H1 (cell line): Measurements from ENCODE around the gene MRPL43. TPM values are rescaled to one million over a fixed set of nuclear protein-coding genes. Genes with fewer than 3 reads are reported as not detected.

Experiments used
- CTBP2 ChIP-seq: IDR thresholded peaks from 2 replicates; pipeline ENCODE4 v1.7.0; 2011; ENCODE audit warnings: borderline replicate concordance, mild to moderate bottlenecking, moderate library complexity, mixed read lengths, low read length; ENCODE audit not compliant: insufficient read depth, insufficient read length
- EGR1 ChIP-seq: IDR thresholded peaks from 2 replicates; pipeline ENCODE4 v1.6.1; 2011; ENCODE audit warnings: low read depth, low read length, borderline replicate concordance
- RNF2 ChIP-seq: fragments of 200-900, 300-1000 bp; sonication (generic); IDR thresholded peaks from 2 replicates; pipeline ENCODE4 v1.7.1; 2016; ENCODE audit warnings: borderline replicate concordance, low read depth, mild to moderate bottlenecking, antibody characterized with exemption, low read length; ENCODE audit not compliant: poor library complexity, severe bottlenecking; ENCODE audit errors: missing control alignments
- TAF7 ChIP-seq: optimal IDR thresholded peaks from 2 replicates; pipeline ENCODE3; 2011; ENCODE audit warnings: low read depth, mild to moderate bottlenecking, inconsistent platforms, low read length, moderate library complexity, borderline replicate concordance
- polyA plus RNA-seq, 7 experiments: library from polyadenylated mRNA; depleted of rRNA in 3 of 7; stranded (reverse) in 5 of 7; unstranded in 2 of 7; fragments of >200 nt in 5 of 7; fragments of 200-250 nt in 2 of 7; gene quantifications; 1 replicate in 5 of 7; 2 replicates in 1 of 7; 4 replicates in 1 of 7; pipeline versions ENCODE4 v1.2.1 to v1.2.3, GENCODE V29; 2011 to 2013; ENCODE audit warnings: missing spikeins in 2 of 7, mixed read lengths in 2 of 7
- total RNA-seq: library from RNA; stranded (reverse); fragmentation: NEBNext Ultra II Directional; extraction: Animal tissue kit (Norgen Biotek cat#: 25700); gene quantifications from 2 replicates; pipeline ENCODE4 v1.2.1, GENCODE V29; 2021
- TF ChIP-seq, protein P1 (sequence below): fragments of 300-600 bp; sonication (generic); IDR thresholded peaks from 2 replicates; pipeline ENCODE4 v1.7.1; 2012; ENCODE audit warnings: low read length, moderate library complexity, mild to moderate bottlenecking, inconsistent platforms; ENCODE audit not compliant: insufficient replicate concordance

The MRPL43 gene
- total and polyA plus RNA-seq, 2 of the 8 experiments (the other 6 are each of a cell fraction or from before 2014, with no cell fraction given), result 74.1 to 149 TPM

DNA sequence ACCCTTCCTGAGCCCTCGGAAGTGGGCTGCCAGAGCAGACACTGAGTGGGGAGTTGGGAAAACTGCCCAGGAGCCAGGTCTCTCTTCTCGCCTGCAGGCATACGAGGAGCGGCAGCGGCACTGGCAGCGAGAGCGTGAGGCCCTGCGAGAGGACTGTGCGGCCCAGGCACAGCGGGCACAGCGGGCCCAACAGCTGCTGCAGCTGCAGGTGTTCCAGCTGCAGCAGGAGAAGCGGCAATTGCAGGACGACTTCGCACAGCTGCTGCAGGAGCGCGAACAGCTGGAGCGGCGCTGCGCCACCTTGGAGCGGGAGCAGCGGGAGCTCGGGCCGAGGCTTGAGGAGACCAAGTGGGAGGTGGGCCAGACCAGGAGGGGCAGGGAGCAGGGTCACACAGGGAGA is 18.1 kb upstream of the MRPL43 start (continued):
- TF ChIP-seq CTBP2 (no peak), EGR1 (no peak), RNF2 (no peak), TAF7 (no peak)
- TF ChIP-seq, protein P1, sequence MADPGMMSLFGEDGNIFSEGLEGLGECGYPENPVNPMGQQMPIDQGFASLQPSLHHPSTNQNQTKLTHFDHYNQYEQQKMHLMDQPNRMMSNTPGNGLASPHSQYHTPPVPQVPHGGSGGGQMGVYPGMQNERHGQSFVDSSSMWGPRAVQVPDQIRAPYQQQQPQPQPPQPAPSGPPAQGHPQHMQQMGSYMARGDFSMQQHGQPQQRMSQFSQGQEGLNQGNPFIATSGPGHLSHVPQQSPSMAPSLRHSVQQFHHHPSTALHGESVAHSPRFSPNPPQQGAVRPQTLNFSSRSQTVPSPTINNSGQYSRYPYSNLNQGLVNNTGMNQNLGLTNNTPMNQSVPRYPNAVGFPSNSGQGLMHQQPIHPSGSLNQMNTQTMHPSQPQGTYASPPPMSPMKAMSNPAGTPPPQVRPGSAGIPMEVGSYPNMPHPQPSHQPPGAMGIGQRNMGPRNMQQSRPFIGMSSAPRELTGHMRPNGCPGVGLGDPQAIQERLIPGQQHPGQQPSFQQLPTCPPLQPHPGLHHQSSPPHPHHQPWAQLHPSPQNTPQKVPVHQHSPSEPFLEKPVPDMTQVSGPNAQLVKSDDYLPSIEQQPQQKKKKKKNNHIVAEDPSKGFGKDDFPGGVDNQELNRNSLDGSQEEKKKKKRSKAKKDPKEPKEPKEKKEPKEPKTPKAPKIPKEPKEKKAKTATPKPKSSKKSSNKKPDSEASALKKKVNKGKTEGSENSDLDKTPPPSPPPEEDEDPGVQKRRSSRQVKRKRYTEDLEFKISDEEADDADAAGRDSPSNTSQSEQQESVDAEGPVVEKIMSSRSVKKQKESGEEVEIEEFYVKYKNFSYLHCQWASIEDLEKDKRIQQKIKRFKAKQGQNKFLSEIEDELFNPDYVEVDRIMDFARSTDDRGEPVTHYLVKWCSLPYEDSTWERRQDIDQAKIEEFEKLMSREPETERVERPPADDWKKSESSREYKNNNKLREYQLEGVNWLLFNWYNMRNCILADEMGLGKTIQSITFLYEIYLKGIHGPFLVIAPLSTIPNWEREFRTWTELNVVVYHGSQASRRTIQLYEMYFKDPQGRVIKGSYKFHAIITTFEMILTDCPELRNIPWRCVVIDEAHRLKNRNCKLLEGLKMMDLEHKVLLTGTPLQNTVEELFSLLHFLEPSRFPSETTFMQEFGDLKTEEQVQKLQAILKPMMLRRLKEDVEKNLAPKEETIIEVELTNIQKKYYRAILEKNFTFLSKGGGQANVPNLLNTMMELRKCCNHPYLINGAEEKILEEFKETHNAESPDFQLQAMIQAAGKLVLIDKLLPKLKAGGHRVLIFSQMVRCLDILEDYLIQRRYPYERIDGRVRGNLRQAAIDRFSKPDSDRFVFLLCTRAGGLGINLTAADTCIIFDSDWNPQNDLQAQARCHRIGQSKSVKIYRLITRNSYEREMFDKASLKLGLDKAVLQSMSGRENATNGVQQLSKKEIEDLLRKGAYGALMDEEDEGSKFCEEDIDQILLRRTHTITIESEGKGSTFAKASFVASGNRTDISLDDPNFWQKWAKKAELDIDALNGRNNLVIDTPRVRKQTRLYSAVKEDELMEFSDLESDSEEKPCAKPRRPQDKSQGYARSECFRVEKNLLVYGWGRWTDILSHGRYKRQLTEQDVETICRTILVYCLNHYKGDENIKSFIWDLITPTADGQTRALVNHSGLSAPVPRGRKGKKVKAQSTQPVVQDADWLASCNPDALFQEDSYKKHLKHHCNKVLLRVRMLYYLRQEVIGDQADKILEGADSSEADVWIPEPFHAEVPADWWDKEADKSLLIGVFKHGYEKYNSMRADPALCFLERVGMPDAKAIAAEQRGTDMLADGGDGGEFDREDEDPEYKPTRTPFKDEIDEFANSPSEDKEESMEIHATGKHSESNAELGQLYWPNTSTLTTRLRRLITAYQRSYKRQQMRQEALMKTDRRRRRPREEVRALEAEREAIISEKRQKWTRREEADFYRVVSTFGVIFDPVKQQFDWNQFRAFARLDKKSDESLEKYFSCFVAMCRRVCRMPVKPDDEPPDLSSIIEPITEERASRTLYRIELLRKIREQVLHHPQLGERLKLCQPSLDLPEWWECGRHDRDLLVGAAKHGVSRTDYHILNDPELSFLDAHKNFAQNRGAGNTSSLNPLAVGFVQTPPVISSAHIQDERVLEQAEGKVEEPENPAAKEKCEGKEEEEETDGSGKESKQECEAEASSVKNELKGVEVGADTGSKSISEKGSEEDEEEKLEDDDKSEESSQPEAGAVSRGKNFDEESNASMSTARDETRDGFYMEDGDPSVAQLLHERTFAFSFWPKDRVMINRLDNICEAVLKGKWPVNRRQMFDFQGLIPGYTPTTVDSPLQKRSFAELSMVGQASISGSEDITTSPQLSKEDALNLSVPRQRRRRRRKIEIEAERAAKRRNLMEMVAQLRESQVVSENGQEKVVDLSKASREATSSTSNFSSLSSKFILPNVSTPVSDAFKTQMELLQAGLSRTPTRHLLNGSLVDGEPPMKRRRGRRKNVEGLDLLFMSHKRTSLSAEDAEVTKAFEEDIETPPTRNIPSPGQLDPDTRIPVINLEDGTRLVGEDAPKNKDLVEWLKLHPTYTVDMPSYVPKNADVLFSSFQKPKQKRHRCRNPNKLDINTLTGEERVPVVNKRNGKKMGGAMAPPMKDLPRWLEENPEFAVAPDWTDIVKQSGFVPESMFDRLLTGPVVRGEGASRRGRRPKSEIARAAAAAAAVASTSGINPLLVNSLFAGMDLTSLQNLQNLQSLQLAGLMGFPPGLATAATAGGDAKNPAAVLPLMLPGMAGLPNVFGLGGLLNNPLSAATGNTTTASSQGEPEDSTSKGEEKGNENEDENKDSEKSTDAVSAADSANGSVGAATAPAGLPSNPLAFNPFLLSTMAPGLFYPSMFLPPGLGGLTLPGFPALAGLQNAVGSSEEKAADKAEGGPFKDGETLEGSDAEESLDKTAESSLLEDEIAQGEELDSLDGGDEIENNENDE, result no peak
